ENCODE measurements around the gene KCND3. TPM values are rescaled to one million over a fixed set of nuclear protein-coding genes. Genes with fewer than 3 reads are reported as not detected.

KCND3 gene
- total RNA-seq, 1 experiment from 2014 or later: 0.15 TPM

DNA sequence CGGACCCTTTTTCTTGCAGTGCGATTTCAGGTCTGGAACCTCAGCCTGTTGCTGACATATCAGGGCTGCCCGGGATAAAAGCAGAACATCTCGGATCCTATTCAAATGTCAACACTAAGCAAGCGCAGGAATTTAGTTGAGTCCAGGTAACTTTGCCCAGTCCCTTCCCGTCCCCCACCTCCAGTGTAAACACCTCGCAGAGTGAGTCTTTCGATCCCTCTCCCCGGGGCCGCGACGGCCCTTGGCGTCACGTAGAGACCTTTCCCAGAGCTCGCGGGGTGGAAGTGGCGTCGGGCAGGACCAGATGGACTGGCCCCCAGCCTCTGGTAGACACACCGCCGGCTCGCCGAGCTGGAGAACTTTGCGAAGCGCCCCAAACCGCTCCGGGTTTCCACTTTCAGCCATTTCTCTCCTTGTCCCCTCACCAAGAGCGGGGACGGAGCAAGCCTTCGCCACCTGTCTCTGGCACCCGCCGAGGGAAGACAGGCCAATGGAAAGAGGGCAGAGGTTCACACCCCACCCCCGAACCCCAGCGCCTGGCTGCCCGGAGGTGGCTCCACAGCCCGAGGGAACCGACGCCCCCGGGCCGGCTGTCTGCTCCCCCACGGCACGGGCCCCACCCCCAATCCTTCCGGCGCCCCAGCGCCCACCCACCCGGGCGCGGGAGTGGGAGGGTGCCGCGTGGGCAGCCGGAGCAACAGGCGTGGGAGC lies 570 bp downstream of the KCND3 start:
- TF ChIP-seq, protein P1, sequence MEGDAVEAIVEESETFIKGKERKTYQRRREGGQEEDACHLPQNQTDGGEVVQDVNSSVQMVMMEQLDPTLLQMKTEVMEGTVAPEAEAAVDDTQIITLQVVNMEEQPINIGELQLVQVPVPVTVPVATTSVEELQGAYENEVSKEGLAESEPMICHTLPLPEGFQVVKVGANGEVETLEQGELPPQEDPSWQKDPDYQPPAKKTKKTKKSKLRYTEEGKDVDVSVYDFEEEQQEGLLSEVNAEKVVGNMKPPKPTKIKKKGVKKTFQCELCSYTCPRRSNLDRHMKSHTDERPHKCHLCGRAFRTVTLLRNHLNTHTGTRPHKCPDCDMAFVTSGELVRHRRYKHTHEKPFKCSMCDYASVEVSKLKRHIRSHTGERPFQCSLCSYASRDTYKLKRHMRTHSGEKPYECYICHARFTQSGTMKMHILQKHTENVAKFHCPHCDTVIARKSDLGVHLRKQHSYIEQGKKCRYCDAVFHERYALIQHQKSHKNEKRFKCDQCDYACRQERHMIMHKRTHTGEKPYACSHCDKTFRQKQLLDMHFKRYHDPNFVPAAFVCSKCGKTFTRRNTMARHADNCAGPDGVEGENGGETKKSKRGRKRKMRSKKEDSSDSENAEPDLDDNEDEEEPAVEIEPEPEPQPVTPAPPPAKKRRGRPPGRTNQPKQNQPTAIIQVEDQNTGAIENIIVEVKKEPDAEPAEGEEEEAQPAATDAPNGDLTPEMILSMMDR (conservative IDR thresholded peaks at IDR 0.05): no peak
- Histone ChIP-seq H3K14ac (ENCODE audit: insufficient read depth, low read length) (no peak overlapping the region), H3K27ac (ENCODE audit: insufficient read length, low read depth, low read length) (no peak overlapping the region), H2BK15ac (ENCODE audit: low read depth, low read length) (no peak overlapping the region), H2BK12ac (ENCODE audit: insufficient read length, low read depth, low read length) (no peak overlapping the region), H3K27me3 (ENCODE audit: insufficient read depth, low read length) (peaks cover 26% of the 10 kb centered on the region), H4K20me1 (ENCODE audit: control insufficient read depth, insufficient read depth, insufficient read length) (no peaks in the 10 kb centered on the region), H3K56ac (ENCODE audit: insufficient read length, low read depth, low read length) (no peak overlapping the region), H3K79me2 (ENCODE audit: insufficient read depth, low read length) (no peaks in the 10 kb centered on the region), H4K8ac (replicated peaks; ENCODE audit: insufficient read length, low read depth, low read length) (no peak overlapping the region), H3T11ph (ENCODE audit: low read length) (no peak overlapping the region), H3K18ac (ENCODE audit: insufficient read length, low read depth, low read length) (no peak overlapping the region), H4K91ac (ENCODE audit: insufficient read length, low read depth, low read length) (no peak overlapping the region), H2BK120ac (ENCODE audit: low read depth, low read length, poor library complexity, severe bottlenecking) (no peak overlapping the region), H3K23me2 (ENCODE audit: insufficient read length, low read depth, low read length, poor library complexity, severe bottlenecking) (peaks cover 21% of the 10 kb centered on the region), H2AK5ac (ENCODE audit: insufficient read length, low read length) (no peak overlapping the region), H2BK20ac (ENCODE audit: low read depth, low read length, poor library complexity, severe bottlenecking) (no peak overlapping the region), H2BK5ac (ENCODE audit: insufficient read length, low read length) (no peak overlapping the region), H3K23ac (ENCODE audit: insufficient read length, low read depth, low read length) (no peak overlapping the region), H3K79me1 (ENCODE audit: insufficient read depth, low read depth, low read length, poor library complexity, severe bottlenecking) (no peaks in the 10 kb centered on the region), H3K9me3 (ENCODE audit: control insufficient read depth, low read depth, low read length) (no peaks in the 10 kb centered on the region), H2AFZ (ENCODE audit: low read length) (no peak overlapping the region), H3K4ac (ENCODE audit: low read depth, low read length) (no peak overlapping the region), H3K4me1 (ENCODE audit: insufficient read depth, low read length) (no peaks in the 10 kb centered on the region), H3K4me2 (ENCODE audit: insufficient read depth, insufficient read length, low read length) (peak overlapping the region; percentile 54), H3K9ac (ENCODE audit: extremely low read depth, insufficient read length, low read length) (no peak overlapping the region), H4K5ac (ENCODE audit: insufficient read length, low read depth, low read length) (no peak overlapping the region)
- Mint-ChIP-seq H3K27me3 (ENCODE audit: low read depth) (peaks cover 87% of the 10 kb centered on the region), H3K36me3 (ENCODE audit: insufficient read depth in 1 of 3, low read depth in 3 of 3) (no peaks in the 10 kb centered on the region; a peak in 1 of 7 replicates), H3K4me1 (peaks cover 21 to 31% of the 10 kb centered on the region in 2 experiments), H3K27ac (no peak overlapping the region), H3K4me3 (peak overlapping the region; percentile 59 to 78), H3K9me3 (no peaks in the 10 kb centered on the region)
- WGBS (ENCODE audit: extremely low coverage, insufficient read length, low lambda C conversion rate): no CpG with 5 or more reads among the region's 51 CpGs
- peak; percentile 54 for DNase-seq

All from H9 (cell line).